Common myeloid progenitor, CD34-positive (primary cell): ENCODE results near the gene SEMA4B.
"Not testable (repeated sequence)": the region's sequence is repeated elsewhere in the genome, so short reads cannot be mapped to it uniquely, and the experiment has no call there.

Source experiments
- CTCF ChIA-PET: fragments of 350-600 bp; sonication (Branson Sonifier 250); formaldehyde crosslinking; loops from one replicate; lab custom pipeline; 2021; ENCODE audit warnings: antibody characterized with exemption; lab: Charles Lee
- POLR2A ChIA-PET: fragments of 350-600 bp; sonication (Branson Sonifier 250); formaldehyde crosslinking; loops from one replicate; lab custom pipeline; 2021; ENCODE audit warnings: antibody characterized with exemption; lab: Charles Lee
- DNase-seq, 3 donors: peaks; one replicate each; pipeline versions ENCODE4 v3.0.0 to v3.0.0-alpha.2; 2013
- H3K27ac ChIP-seq, 2 experiments: 1 replicate in 1 of 2; 2 replicates in 1 of 2; pipeline ENCODE4 v1.7.0; 2013; ENCODE audit warnings: inconsistent platforms in 2 of 2, low read length in 2 of 2, mild to moderate bottlenecking in 2 of 2, low read depth in 1 of 2, moderate library complexity in 1 of 2; ENCODE audit not compliant: severe bottlenecking in 2 of 2, insufficient read depth in 1 of 2, poor library complexity in 1 of 2
- H3K27me3 ChIP-seq, 5 experiments: replicated peaks in 2 of 5; 1 replicate in 3 of 5; 2 replicates in 2 of 5; pipeline versions ENCODE4 v1.6.1 to v1.7.0; 2013; ENCODE audit warnings: low read length in 4 of 5, mild to moderate bottlenecking in 2 of 5, moderate library complexity in 2 of 5, inconsistent platforms in 1 of 5; ENCODE audit not compliant: insufficient read depth in 5 of 5, control insufficient read depth in 4 of 5
- H3K36me3 ChIP-seq, 4 experiments: 1 replicate in 2 of 4; 2 replicates in 2 of 4; pipeline versions ENCODE4 v1.6.1 to v1.7.0; 2013; ENCODE audit warnings: low read length in 3 of 4, control low read depth in 1 of 4, mild to moderate bottlenecking in 1 of 4; ENCODE audit not compliant: control insufficient read depth in 4 of 4, insufficient read depth in 4 of 4
- H3K4me1 ChIP-seq, 4 experiments: 1 replicate in 3 of 4; 2 replicates in 1 of 4; pipeline versions ENCODE4 v1.6.1 to v1.7.1; 2013; ENCODE audit warnings: low read length in 3 of 4, mild to moderate bottlenecking in 3 of 4, control low read depth in 1 of 4, inconsistent platforms in 1 of 4, moderate library complexity in 1 of 4; ENCODE audit not compliant: control insufficient read depth in 4 of 4, insufficient read depth in 4 of 4; ENCODE audit errors: control extremely low read depth in 1 of 4
- H3K4me3 ChIP-seq, 7 experiments: 1 replicate in 4 of 7; 2 replicates in 3 of 7; pipeline versions ENCODE4 v1.5.1 to v1.7.0; 2013; ENCODE audit warnings: mild to moderate bottlenecking in 7 of 7, low read length in 6 of 7, moderate library complexity in 6 of 7, inconsistent platforms in 2 of 7, low read depth in 2 of 7, control low read depth in 1 of 7; ENCODE audit not compliant: insufficient read depth in 4 of 7, control insufficient read depth in 1 of 7; ENCODE audit errors: extremely low read depth in 1 of 7
- H3K9me3 ChIP-seq, 5 experiments: 1 replicate in 4 of 5; 2 replicates in 1 of 5; pipeline versions ENCODE4 v1.6.1 to v1.7.1; 2013; ENCODE audit warnings: low read length in 4 of 5, mild to moderate bottlenecking in 2 of 5, inconsistent platforms in 1 of 5, low read depth in 1 of 5, moderate library complexity in 1 of 5; ENCODE audit not compliant: control insufficient read depth in 4 of 5, insufficient read depth in 2 of 5; ENCODE audit errors: control extremely low read depth in 1 of 5
- WGBS: methylation state at CpG from one replicate; pipeline ENCODE4 v1.1.5; 2013; ENCODE audit not compliant: insufficient coverage; 5-methylcytosine and 5-hydroxymethylcytosine counted together

SEMA4B gene

GRCh38 chr15:90257776-90258175 lies 56.6 kb downstream of the SEMA4B start:
- Histone ChIP-seq H3K27ac (no peak overlapping the region), H3K4me1 (peaks cover 0 to 3% (median 0%) of the 10 kb centered on the region in 4 experiments), H3K36me3 (no peaks in the 10 kb centered on the region), H3K27me3 (no peaks in the 10 kb centered on the region), H3K9me3 (no peaks in the 10 kb centered on the region), H3K4me3 (no peak overlapping the region)
- WGBS = 100% methylated on average over 6 of the region's 7 CpGs
- no peak for DNase-seq
- ChIA-PET POLR2A (no interaction called here), CTCF (no interaction called here)

GRCh38 chr15:90259524-90259923 lies 58.4 kb downstream of the SEMA4B start:
- ChIA-PET POLR2A (no interaction called here), CTCF (interaction anchor here (1.4 to 1.7 kb wide), 2 partner anchors 11 to 28 kb away, joined by 3 read pairs; no protein-coding TSS in a partner anchor)
- Histone ChIP-seq H3K36me3 (no peaks in the 10 kb centered on the region), H3K27me3 (no peaks in the 10 kb centered on the region), H3K27ac (no peak overlapping the region), H3K4me1 (peaks cover 2 to 7% (median 5%) of the 10 kb centered on the region in 4 experiments), H3K9me3 (no peaks in the 10 kb centered on the region), H3K4me3 (no peak overlapping the region)
- no CpG with 5 or more reads among the region's 5 CpGs for WGBS
- no peak for DNase-seq

GRCh38 chr15:90260731-90261130 lies 59.6 kb downstream of the SEMA4B start:
- POLR2A ChIA-PET, H3K27ac ChIP-seq, H3K36me3 ChIP-seq, H3K27me3 ChIP-seq, H3K9me3 ChIP-seq, DNase-seq, H3K4me3 ChIP-seq: not testable (repeated sequence)
- H3K4me1 ChIP-seq = peaks cover 7 to 15% (median 12%) of the 10 kb centered on the region in 4 experiments
- CTCF ChIA-PET = interaction anchor here (1.7 kb wide), 1 partner anchor 27 kb away, joined by 3 read pairs; no protein-coding TSS in a partner anchor
- WGBS = no CpG with 5 or more reads among the region's 6 CpGs

- H3K4me1 ChIP-seq = peaks cover 10 to 25% (median 21%) of the 10 kb centered on the region in 4 experiments
- no peak overlapping the region for H3K27ac ChIP-seq
- no peak overlapping the region for H3K4me3 ChIP-seq
- ChIA-PET CTCF (interaction anchor here (0.8 to 1.5 kb wide), 2 partner anchors 12 kb away, joined by 3 to 5 read pairs; partner anchors contain the start of gene TTLL13), POLR2A (no interaction called here)
- no peaks in the 10 kb centered on the region for H3K36me3 ChIP-seq
- DNase-seq = no peak
- no peaks in the 10 kb centered on the region for H3K27me3 ChIP-seq
- H3K9me3 ChIP-seq = no peaks in the 10 kb centered on the region
- WGBS = 100% methylated on average over 4 of the region's 5 CpGs
Observed at GRCh38 chr15:90261811-90262210, 60.7 kb downstream of the SEMA4B start.

- no peaks in the 10 kb centered on the region for H3K27me3 ChIP-seq
- H3K36me3 ChIP-seq = peaks cover 0 to under 1% (median under 1%) of the 10 kb centered on the region in 4 experiments
- peaks cover 16 to 32% (median 26%) of the 10 kb centered on the region in 4 experiments for H3K4me1 ChIP-seq
- CTCF ChIA-PET = interaction anchor here (1.3 to 1.5 kb wide), 3 partner anchors 13 to 41 kb away, joined by 3 to 5 read pairs (median 3); partner anchors contain the start of gene TTLL13
- no peak overlapping the region for H3K4me3 ChIP-seq
- no peak overlapping the region for H3K27ac ChIP-seq
- 100% methylated on average over 4 of the region's 5 CpGs for WGBS
- POLR2A ChIA-PET = no interaction called here
- no peak for DNase-seq
- H3K9me3 ChIP-seq = no peaks in the 10 kb centered on the region
Observed at GRCh38 chr15:90262426-90262825, 61.3 kb downstream of the SEMA4B start.

GRCh38 chr15:90264671-90265070 lies 63.5 kb downstream of the SEMA4B start:
- ChIA-PET CTCF (no interaction called here), POLR2A (no interaction called here)
- 48% methylated on average over 4 of the region's 4 CpGs for WGBS
- H3K27me3 ChIP-seq = no peaks in the 10 kb centered on the region
- H3K27ac ChIP-seq = peak overlapping the region; percentile 87 to 94
- peak overlapping the region in 6 of 7 experiments; percentile 82 to 93 (median 86) for H3K4me3 ChIP-seq
- peak in 2 of 3 donors; percentile 20 to 45 for DNase-seq
- H3K36me3 ChIP-seq = peaks cover 5 to 13% (median 9%) of the 10 kb centered on the region in 4 experiments
- H3K9me3 ChIP-seq = no peaks in the 10 kb centered on the region
- H3K4me1 ChIP-seq = peaks cover 21 to 36% (median 33%) of the 10 kb centered on the region in 4 experiments

GRCh38 chr15:90265271-90266060 lies 64.3 kb downstream of the SEMA4B start, which contains the start of gene NGRN:
Gene NGRN, plus strand, starts transcription at chr15:90265672. Its CDS starts 41 bp downstream, at chr15:90265713.
- POLR2A ChIA-PET = interaction anchor here (1.0 to 1.2 kb wide), 3 partner anchors 10 to 32 kb away, joined by 3 to 4 read pairs (median 3); partner anchors contain the start of genes CIB1, GDPGP1 and TTLL13
- H3K9me3 ChIP-seq = no peaks in the 10 kb centered on the region
- CTCF ChIA-PET = interaction anchor here (1.4 kb wide), 1 partner anchor 44 kb away, joined by 4 read pairs; no protein-coding TSS in a partner anchor

More at GRCh38 chr15:90265271-90266060, 64.3 kb downstream of the SEMA4B start, which contains the start of gene NGRN:
- Histone ChIP-seq H3K4me1 (peaks cover 21 to 36% (median 33%) of the 10 kb centered on the region in 4 experiments), H3K4me3 (peak within 1 kb of the TSS; percentile 63 to 93 (median 84)), H3K27ac (peak within 1 kb of the TSS; percentile 87 to 94), H3K27me3 (no peaks in the 10 kb centered on the region), H3K36me3 (peaks cover 5 to 21% (median 15%) of the 10 kb centered on the region in 4 experiments)
- peak; percentile 92 to 97 (median 95) for DNase-seq
- WGBS = under 1% methylated on average over 47 of the region's 59 CpGs
